Activated CD4-positive, alpha-beta memory T cell treated with anti-CD3 and anti-CD28 coated beads for 36 hours (primary cell): ENCODE results near the gene ZNF425. TPM values are rescaled to one million over a fixed set of nuclear protein-coding genes. Genes with fewer than 3 reads are reported as not detected.
"Not testable (repeated sequence)": the region's sequence is repeated elsewhere in the genome, so short reads cannot be mapped to it uniquely, and the experiment has no call there.

ENCODE experiments used
- CTCF ChIA-PET: fragments of 350-600 bp; sonication (Branson Sonifier 250); formaldehyde crosslinking; loops from one replicate; lab custom pipeline; 2021; ENCODE audit warnings: antibody characterized with exemption, inconsistent platforms; lab: Charles Lee
- POLR2A ChIA-PET: fragments of 350-600 bp; sonication (Branson Sonifier 250); formaldehyde crosslinking; loops from one replicate; lab custom pipeline; 2021; ENCODE audit warnings: antibody characterized with exemption; lab: Charles Lee
- DNase-seq: peaks from one replicate; pipeline ENCODE4 v3.0.0-alpha.2; 2020
- H3K27ac Mint-ChIP-seq: one replicate; pipeline ENCODE4 v1.8.0; 2021; ENCODE audit warnings: mixed read lengths
- H3K27me3 Mint-ChIP-seq: one replicate; pipeline ENCODE4 v1.8.0; 2021; ENCODE audit warnings: mixed read lengths
- H3K36me3 Mint-ChIP-seq: one replicate; pipeline ENCODE4 v1.8.0; 2021; ENCODE audit warnings: mixed read lengths
- H3K4me1 Mint-ChIP-seq: one replicate; pipeline ENCODE4 v1.8.0; 2021; ENCODE audit warnings: low read depth, mixed read lengths
- H3K4me3 Mint-ChIP-seq: one replicate; pipeline ENCODE4 v1.8.0; 2021; ENCODE audit warnings: mild to moderate bottlenecking, mixed read lengths
- H3K9me3 Mint-ChIP-seq: one replicate; pipeline ENCODE4 v1.8.0; 2021; ENCODE audit warnings: mixed read lengths
- intact Hi-C: fragments of 100-400 bp; cut with micrococcal nuclease; formaldehyde crosslinking; loops from one replicate; pipeline ENCODE4 v1.15.1; 2023
- total RNA-seq, 2 experiments: library from RNA; stranded (reverse); gene quantifications; one replicate each; pipeline ENCODE4 v1.2.3, GENCODE V29; 2021

ZNF425 gene
- total RNA-seq, 2 experiments from 2014 or later, result 0.74 to 0.75 TPM

GRCh38 chr7:149147752-149148653, 21.9 kb upstream of the ZNF425 start:
- Mint-ChIP-seq H3K4me1 (peaks cover 31% of the 10 kb centered on the region), H3K27me3 (no peaks in the 10 kb centered on the region), H3K4me3 (peak overlapping the region; percentile 79), H3K27ac (peak overlapping the region; percentile 76), H3K9me3 (no peaks in the 10 kb centered on the region), H3K36me3 (peaks cover 1% of the 10 kb centered on the region)
- intact Hi-C loops, result loop anchor here (1.0 to 10.0 kb wide), 11 partner anchors 22 to 727 kb away; partner anchors contain the start of genes ATP6V0E2, PDIA4, ZNF425 and ZNF746
- CTCF ChIA-PET, result interaction anchor here (0.6 to 4.0 kb wide), 20 partner anchors 10 to 348 kb away, joined by 3 to 49 read pairs (median 6); partner anchors contain the start of genes PDIA4, ZNF282, ZNF425 and ZNF783
- POLR2A ChIA-PET, result interaction anchor here (0.8 to 3.4 kb wide), 6 partner anchors 16 to 113 kb away, joined by 5 to 32 read pairs (median 9); partner anchors contain the start of genes ZNF282, ZNF425 and ZNF783
- peak; percentile 72 for DNase-seq

- POLR2A ChIA-PET, result interaction anchor here (0.6 to 3.4 kb wide), 8 partner anchors 15 to 295 kb away, joined by 3 to 32 read pairs (median 6); partner anchors contain the start of genes ZNF282, ZNF425 and ZNF783
- DNase-seq, result peak; percentile 86
- intact Hi-C loops, result loop anchor here (1.0 to 10.0 kb wide), 10 partner anchors 21 to 728 kb away; partner anchors contain the start of genes ATP6V0E2, PDIA4, ZNF425 and ZNF746
Observed at GRCh38 chr7:149147072-149147751, 21.1 kb upstream of the ZNF425 start, which contains the start of gene ZNF398. Gene ZNF398 (plus strand): TSS chr7:149147453. CDS start chr7:149147743, 290 bp downstream.

GRCh38 chr7:149145031-149145845, 19.1 kb upstream of the ZNF425 start:
- ChIA-PET CTCF (no interaction called here), POLR2A (interaction anchor here (3.4 kb wide), 1 partner anchor 19 kb away, joined by 32 read pairs; the partner anchor contains the start of gene ZNF425)
- Mint-ChIP-seq H3K4me3 (peak overlapping the region; percentile 79), H3K4me1 (peaks cover 27% of the 10 kb centered on the region), H3K36me3 (peaks cover 1% of the 10 kb centered on the region), H3K9me3 (no peaks in the 10 kb centered on the region), H3K27ac (peak overlapping the region; percentile 87), H3K27me3 (no peaks in the 10 kb centered on the region)
- DNase-seq, result no peak
- intact Hi-C loops, result loop anchor here (5.0 to 10.0 kb wide), 5 partner anchors 102 to 730 kb away; partner anchors contain the start of genes ATP6V0E2 and ZNF746

More at GRCh38 chr7:149147072-149147751, 21.1 kb upstream of the ZNF425 start, which contains the start of gene ZNF398:
- Mint-ChIP-seq H3K27me3 (no peaks in the 10 kb centered on the region), H3K36me3 (peaks cover 1% of the 10 kb centered on the region), H3K4me3 (peak within 1 kb of the TSS; percentile 79), H3K4me1 (peaks cover 31% of the 10 kb centered on the region), H3K9me3 (no peaks in the 10 kb centered on the region), H3K27ac (peak within 1 kb of the TSS; percentile 87)
- CTCF ChIA-PET, result interaction anchor here (0.6 to 4.0 kb wide), 26 partner anchors 9 to 348 kb away, joined by 3 to 49 read pairs (median 5); partner anchors contain the start of genes PDIA4, ZNF282, ZNF425 and ZNF783

- POLR2A ChIA-PET, H3K27me3 Mint-ChIP-seq, H3K9me3 Mint-ChIP-seq, H3K27ac Mint-ChIP-seq, DNase-seq, H3K4me3 Mint-ChIP-seq, H3K36me3 Mint-ChIP-seq: not testable (repeated sequence)
- CTCF ChIA-PET, result interaction anchor here (1.1 kb wide), 1 partner anchor 79 kb away, joined by 5 read pairs; no protein-coding TSS in a partner anchor
- peaks cover 21% of the 10 kb centered on the region for H3K4me1 Mint-ChIP-seq
- intact Hi-C loops, result loop anchor here (10.0 kb wide), 2 partner anchors 350 to 730 kb away; partner anchors contain the start of genes ATP6V0E2 and ZNF746
Observed at GRCh38 chr7:149144436-149144922, 18.4 kb upstream of the ZNF425 start.

- H3K4me1 Mint-ChIP-seq, result peaks cover 13% of the 10 kb centered on the region
- CTCF ChIA-PET, result no interaction called here
- POLR2A ChIA-PET, result no interaction called here
- H3K9me3 Mint-ChIP-seq, result no peaks in the 10 kb centered on the region
- no peak overlapping the region for H3K27ac Mint-ChIP-seq
- DNase-seq, result no peak
- no peaks in the 10 kb centered on the region for H3K27me3 Mint-ChIP-seq
- H3K4me3 Mint-ChIP-seq, result no peak overlapping the region
- no peaks in the 10 kb centered on the region for H3K36me3 Mint-ChIP-seq
- intact Hi-C loops, result loop anchor here (10.0 kb wide), 2 partner anchors 353 to 733 kb away; partner anchors contain the start of genes ATP6V0E2 and ZNF746
Observed at GRCh38 chr7:149141893-149142292, 15.8 kb upstream of the ZNF425 start.

GRCh38 chr7:149140831-149141230, 14.7 kb upstream of the ZNF425 start:
- no peak for DNase-seq
- CTCF ChIA-PET, result no interaction called here
- POLR2A ChIA-PET, result no interaction called here
- peaks cover 11% of the 10 kb centered on the region for H3K4me1 Mint-ChIP-seq
- no peak overlapping the region for H3K4me3 Mint-ChIP-seq
- H3K27ac Mint-ChIP-seq, result no peak overlapping the region
- intact Hi-C loops, result loop anchor here (10.0 kb wide), 2 partner anchors 354 to 734 kb away; partner anchors contain the start of genes ATP6V0E2 and ZNF746
- no peaks in the 10 kb centered on the region for H3K36me3 Mint-ChIP-seq
- H3K27me3 Mint-ChIP-seq, result no peaks in the 10 kb centered on the region
- H3K9me3 Mint-ChIP-seq, result no peaks in the 10 kb centered on the region

GRCh38 chr7:149136118-149136517, 10.0 kb upstream of the ZNF425 start:
- intact Hi-C loops, result no loop called here
- CTCF ChIA-PET, result interaction anchor here (0.9 kb wide), 1 partner anchor 12 kb away, joined by 3 read pairs; the partner anchor contains the start of gene ZNF398
- DNase-seq, result no peak
- H3K4me3 Mint-ChIP-seq, result no peak overlapping the region
- H3K9me3 Mint-ChIP-seq, result peaks cover 4% of the 10 kb centered on the region
- no peaks in the 10 kb centered on the region for H3K4me1 Mint-ChIP-seq
- no peak overlapping the region for H3K27ac Mint-ChIP-seq
- no peaks in the 10 kb centered on the region for H3K27me3 Mint-ChIP-seq
- H3K36me3 Mint-ChIP-seq, result peaks cover 12% of the 10 kb centered on the region
- POLR2A ChIA-PET, result interaction anchor here (1.0 kb wide), 1 partner anchor 70 kb away, joined by 3 read pairs; no protein-coding TSS in a partner anchor

GRCh38 chr7:149133028-149133710, 7.0 kb upstream of the ZNF425 start:
- H3K36me3 Mint-ChIP-seq, result peaks cover 26% of the 10 kb centered on the region
- ChIA-PET POLR2A (interaction anchor here (1.4 kb wide), 1 partner anchor 14 kb away, joined by 5 read pairs; the partner anchor contains the start of gene ZNF398), CTCF (interaction anchor here (2.0 kb wide), 1 partner anchor 14 kb away, joined by 11 read pairs; the partner anchor contains the start of gene ZNF398)
- H3K4me1 Mint-ChIP-seq, result peaks cover 4% of the 10 kb centered on the region
- DNase-seq, result no peak
- intact Hi-C loops, result no loop called here
- no peaks in the 10 kb centered on the region for H3K27me3 Mint-ChIP-seq
- H3K27ac Mint-ChIP-seq, result no peak overlapping the region
- no peak overlapping the region for H3K4me3 Mint-ChIP-seq
- H3K9me3 Mint-ChIP-seq, result peaks cover 12% of the 10 kb centered on the region

- DNase-seq, result no peak
- POLR2A ChIA-PET, result no interaction called here
- Mint-ChIP-seq H3K27ac (peak overlapping the region; percentile 28), H3K27me3 (no peaks in the 10 kb centered on the region), H3K4me3 (no peak overlapping the region), H3K36me3 (peaks cover 30% of the 10 kb centered on the region), H3K4me1 (peaks cover 11% of the 10 kb centered on the region), H3K9me3 (peaks cover 12% of the 10 kb centered on the region)
- intact Hi-C loops, result no loop called here
- CTCF ChIA-PET, result interaction anchor here (0.7 kb wide), 1 partner anchor 65 kb away, joined by 3 read pairs; no protein-coding TSS in a partner anchor
Observed at GRCh38 chr7:149130572-149131198, 4.6 kb upstream of the ZNF425 start.
